HT1080 (cell line): ENCODE results near the gene FARP1. TPM values are rescaled to one million over a fixed set of nuclear protein-coding genes. Genes with fewer than 3 reads are reported as not detected.

Source experiments
- DNase-seq: peaks from one replicate; pipeline ENCODE4 v3.0.0-alpha.2; 2015; ENCODE audit warnings: low read depth
- total RNA-seq: library from RNA; depleted of rRNA; stranded (reverse); fragments of >200 nt; shearing (Covaris generic); gene quantifications from 2 replicates; pipeline ENCODE4 v1.2.3, GENCODE V29; 2014

Gene FARP1
- total RNA-seq, 1 experiment from 2014 or later = 17.7 TPM

DNA sequence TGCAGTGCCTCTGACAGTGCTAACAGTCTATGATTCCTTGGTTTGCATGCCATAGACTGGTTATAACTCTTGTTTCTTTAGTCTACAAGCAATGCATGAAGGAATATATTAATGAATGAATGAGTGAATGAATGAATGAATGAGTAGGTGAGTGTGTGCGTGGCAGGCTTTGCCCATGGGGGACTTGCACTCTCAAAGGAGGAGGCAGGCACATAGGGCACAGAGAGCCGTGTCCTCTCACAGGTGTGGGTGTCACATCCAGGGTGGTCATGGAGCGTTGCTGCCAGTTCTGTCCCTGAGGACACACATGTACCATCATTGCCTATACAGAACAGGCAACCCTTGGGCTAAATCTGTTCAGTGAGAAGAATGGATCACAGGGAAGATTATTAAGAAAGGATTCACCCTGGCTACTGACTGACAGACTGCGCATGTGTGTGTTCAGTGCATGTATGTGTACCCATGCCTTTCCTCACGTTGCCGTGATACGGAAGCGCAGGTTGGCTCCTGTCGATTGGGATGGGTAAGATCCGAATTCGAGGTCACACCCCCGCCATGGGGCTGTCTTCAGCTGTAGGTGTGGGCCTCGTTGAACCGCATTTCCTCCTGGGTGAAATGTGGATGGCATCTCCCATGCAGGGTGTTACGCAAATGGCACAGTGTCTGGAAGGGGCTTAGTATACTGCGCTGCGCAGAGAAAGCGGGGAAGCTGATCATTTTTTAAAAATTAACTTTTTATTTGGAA, 272.6 kb downstream of the FARP1 start:
- no peak for DNase-seq

DNA sequence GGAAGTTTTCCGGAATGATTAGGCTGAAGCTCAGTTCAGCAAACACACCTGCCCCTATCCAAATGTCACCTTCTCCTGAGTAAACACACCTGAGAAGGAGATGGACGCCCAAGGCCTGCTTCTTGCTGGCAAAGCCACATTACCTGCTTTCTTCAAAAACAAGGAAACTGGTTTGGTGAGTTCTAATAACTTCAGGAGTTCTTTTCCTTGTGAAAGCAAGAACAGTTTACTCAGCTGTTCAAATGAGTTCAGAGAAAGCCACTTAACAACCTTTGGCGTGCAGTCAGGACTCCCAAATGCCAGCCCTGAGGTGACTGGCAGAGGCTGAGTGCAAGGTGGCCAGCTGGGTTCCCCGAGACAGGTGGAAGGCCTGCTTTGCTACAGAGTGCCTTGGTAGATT, 273.5 kb downstream of the FARP1 start:
- DNase-seq = no peak

DNA sequence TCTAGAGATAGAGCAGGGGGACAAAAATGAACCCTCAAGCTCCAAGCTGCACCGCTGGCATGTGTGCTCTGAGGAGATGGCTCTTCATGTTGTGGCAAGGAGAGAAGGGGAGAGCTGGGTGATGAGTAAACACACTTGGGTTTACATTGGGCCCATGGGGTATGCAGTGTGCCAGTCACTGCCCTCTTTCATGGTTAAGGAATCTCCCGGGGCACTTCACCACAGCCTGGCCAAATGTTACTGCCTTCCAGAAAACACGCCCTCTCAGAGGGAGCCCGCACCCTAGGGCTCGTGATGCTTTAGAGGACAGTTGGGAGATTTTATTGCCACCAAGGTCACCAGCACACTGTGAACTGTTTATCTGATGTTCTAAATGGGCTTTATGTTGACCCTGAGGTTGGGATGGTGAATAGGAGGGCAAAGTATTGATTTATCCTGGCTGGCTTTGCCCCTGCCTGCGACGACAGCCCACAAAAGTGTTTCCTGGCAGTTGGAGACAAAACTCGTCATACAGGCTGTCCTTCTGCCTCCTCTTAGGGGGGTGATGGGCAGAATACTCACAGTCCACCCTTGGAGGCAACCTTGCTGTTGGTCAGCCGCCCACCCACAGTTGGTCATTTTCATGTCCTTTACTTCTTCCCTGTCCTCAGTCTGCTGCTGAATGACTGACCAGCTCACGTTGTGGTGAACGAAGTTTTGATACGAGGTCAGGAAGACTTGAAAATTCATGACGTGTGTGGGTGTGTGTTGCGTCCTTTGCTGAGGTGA, 277.1 kb downstream of the FARP1 start:
- no peak for DNase-seq

DNA sequence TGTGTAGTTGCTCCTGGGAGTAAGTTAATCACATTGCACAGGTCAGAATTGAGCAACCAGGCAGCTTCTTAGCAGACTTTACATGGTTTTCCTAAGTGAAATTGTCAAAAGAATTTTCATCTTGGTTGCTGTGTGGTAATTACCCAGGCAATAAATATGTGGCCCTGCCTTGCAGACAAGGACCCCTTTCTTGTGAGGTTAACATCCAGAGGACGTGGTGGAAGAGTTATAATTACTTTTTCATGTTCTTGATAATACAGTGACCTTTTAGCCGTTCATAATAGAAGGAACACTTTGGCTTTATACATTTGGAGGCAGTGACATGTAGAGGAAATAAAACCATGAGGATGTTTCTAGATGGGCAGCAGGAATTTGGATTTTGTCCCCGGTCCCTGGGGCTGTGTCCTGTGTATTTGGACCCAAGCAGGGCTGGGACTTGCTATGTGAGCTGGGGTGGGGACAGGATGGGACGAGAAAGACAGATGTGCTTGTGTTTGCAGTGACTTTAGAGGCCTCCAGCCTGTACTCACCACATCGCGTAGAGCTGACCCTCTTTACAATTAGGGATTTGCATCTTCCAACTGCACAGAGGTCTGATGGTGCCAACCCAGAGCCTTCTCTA, 277.8 kb downstream of the FARP1 start:
- no peak for DNase-seq

DNA sequence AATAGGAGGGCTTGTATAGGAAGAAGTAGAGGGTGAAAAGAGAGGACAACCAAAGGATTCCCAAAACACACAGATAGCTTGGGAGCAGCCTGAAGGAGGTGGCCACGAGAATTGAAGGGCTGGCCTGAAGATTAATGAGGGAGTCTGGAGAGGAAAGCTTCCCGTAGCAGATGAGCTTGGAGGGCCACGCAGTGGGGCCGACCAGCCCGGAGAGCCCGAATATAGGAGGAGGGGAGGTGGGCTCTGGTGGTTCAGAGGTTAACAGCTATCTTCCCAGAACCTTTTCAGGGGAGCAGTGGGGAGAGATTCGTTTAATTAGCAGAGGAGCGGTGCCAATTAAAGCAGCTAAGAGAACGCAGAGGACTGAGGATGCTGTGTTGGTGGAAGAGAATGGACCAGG, 279.2 kb downstream of the FARP1 start:
- DNase-seq = no peak

DNA sequence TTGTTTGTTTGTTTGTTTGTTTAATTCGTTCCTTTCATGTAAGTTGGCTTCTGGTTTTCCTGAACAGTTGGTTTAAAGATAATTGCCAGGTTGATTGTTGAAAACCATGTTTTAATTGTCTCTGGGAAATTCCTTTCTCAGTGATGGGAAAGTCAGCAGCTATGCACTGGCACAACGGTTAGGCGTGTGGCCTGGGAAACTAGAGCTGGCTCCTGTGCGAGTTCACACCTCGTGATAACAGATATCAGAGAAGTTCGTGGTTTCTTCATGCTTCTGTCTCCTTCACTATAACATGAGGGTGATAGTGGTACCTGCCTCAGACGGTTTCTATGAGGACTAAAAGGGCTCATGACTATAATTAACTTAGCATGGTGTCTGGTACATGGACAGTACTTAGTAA, 280.5 kb downstream of the FARP1 start:
- DNase-seq = no peak

DNA sequence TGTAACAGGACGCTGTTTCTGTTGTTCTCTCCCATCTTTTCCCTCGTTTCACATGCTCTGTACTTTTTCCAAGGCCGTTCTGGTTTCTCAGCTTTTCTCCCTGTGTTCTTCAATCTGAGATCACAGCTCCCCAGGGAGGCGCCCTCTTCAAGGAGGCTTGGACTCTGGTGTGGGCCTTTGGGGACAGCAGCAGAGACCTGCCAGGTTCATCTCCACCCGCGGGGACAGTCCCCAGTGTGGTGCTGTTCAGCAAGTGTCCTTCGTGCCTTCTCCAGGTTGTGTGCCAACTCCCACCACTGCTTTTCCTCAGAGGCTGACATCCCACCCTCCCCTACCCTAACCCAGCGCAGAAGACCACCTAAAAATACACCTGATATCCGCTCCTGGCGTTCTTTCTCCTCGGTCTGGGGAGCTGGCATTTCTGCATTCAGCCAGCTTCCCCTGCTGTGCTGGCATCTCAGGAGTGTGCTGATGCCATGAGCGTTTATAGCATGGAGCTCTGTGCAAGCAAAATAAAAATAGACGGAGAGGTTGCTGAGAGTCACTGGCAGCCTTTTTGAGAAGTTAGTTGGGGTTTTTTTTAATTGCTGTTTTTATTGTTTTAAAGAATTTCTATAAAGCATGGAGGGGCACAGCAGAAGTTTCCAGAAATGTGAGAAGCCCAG, 284.6 kb downstream of the FARP1 start:
- no peak for DNase-seq

DNA sequence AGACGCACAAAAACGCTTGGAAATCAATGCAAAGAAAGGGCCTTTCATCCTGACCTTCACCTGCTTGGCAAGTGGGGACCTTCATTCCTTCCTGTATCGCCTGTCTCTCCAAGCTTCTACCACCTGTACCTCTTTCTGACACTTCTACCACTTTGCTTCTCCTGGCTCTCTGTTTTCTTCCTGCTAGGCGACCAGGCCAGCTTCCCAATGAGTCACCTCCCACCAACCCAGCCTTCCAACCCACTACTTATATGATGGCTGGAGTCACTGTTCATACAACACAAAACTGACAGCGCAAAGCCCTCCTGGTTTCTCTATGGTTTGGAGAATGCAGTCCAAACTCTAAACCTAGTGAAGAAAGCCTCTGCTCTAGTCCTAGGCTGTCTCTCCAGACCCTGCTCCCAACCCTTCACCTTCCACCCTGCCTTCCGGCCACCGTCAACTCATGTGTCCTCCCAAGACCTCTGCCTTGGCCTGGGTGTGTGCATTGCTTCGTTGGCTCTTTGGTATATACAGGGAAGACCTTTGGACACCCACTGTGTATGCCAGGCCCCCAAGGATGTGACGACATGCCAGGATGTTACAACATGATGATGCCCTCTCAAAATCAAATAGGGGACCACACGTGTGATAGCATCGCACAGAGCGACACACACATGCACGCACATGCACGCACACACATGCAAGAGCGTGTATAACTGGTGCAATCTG, 285.5 kb downstream of the FARP1 start:
- DNase-seq = peak; percentile 32

DNA sequence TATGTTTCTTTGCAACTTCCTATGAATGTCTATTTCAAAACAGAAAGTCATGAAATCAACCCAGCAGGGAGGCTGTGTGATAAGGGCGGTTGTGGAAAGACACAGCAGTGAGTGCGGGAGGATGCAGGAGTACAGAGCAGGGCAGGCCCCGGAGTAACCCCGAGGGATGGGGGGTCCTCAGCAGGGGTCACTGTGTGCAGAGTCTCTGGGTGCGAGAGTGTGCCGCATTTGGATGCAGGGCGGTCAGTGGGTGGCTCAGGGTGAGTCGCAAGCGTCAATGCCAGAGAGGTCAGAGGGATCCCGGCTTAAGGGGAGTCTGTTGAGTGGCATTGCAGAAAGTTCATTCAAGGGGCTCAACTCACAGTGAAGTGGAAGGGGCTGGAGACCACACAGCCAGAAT, 286.2 kb downstream of the FARP1 start:
- no peak for DNase-seq

DNA sequence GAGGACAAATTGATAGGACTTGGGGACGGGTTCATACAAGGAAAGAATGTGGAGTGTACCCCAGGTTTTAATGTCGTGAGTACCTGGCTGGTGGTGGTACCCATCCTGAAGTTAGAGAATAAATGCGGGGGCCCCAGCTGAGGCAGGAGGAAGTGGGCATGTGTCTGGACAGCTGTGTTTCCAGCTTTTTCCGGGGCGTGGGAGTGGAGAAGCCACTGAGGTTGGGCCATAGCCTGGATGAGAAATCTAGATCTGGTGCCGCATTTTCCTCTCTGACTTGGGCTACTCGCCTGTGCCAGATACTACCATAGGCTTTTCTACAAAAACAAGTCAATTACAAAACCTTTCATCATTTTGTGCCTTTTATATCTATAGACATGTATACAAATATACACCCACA, 286.6 kb downstream of the FARP1 start:
- no peak for DNase-seq

DNA sequence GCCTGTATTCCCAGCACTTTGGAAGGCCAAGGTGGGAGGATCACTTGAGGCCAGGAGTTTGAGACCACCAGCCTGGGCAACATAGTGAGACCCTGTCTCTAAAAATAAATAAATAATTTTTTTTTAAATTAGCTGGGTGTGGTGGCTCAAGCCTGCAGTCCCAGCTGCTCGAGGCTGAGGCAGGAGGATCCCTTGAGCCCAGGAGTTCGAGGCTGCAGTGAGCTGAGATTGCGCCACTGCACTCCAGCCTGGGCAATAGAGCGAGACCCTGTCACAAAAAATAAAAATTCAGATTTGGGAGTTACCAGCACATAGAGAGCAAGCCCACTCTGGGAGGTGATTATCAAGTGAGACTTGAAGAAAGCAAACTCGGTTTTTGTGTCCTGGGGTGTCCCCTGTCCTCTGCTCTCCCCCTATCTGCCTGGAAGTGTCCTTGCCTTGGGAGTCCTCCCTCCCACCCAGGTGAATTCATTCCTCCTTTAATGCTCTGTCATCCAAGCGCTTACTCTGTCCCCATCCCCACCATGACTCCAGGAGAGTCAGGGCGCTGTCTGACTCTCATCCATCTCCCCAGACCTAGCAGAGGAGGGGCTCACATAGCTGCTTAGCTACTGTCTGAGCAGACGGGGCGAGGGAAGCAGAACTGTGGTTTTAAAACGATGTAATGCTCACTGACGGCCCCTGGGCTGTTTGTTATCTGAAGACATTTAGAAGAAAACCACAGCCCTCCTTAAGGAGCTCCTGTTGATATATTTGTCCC, 287.3 kb downstream of the FARP1 start:
- DNase-seq = no peak

DNA sequence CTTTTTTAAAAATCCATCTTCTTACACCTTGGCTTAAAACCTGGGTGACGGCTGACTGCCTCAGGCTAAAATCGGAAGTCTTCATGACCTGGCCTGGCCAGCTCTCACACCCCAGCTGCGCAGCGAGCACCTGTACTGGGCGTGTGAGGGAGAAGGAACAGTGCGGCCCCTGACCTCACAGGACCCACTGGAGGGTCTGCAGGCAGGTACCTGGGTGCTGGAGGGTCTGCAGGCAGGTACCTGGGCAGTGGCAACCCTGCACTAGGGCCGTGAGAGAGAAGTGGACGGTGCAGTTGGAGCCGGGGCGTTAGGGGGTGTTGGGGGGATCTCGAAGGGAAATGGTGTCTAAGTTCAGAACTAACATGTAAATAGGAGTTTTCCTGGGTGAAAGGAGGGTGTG, 289.7 kb downstream of the FARP1 start:
- no peak for DNase-seq

DNA sequence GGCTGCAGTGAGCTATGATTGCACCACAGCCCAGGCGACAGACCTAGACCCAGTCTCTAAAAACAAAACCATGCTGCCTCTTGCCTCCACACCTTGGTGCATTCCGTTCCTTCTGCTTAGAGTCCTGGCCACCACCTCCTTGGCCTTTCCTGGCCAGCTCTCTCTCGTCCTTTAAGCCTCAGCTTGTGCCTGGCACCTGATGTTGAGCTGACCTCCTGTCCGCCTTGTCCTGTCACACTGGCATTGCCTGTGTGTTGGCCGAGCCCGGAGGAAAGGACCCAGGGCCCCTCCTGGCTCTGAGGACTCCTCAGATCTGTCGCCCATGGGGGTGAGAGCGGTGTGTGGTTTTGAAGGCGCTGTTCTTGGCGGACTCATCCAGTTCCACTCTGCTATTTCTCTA, 290.8 kb downstream of the FARP1 start:
- DNase-seq = no peak

DNA sequence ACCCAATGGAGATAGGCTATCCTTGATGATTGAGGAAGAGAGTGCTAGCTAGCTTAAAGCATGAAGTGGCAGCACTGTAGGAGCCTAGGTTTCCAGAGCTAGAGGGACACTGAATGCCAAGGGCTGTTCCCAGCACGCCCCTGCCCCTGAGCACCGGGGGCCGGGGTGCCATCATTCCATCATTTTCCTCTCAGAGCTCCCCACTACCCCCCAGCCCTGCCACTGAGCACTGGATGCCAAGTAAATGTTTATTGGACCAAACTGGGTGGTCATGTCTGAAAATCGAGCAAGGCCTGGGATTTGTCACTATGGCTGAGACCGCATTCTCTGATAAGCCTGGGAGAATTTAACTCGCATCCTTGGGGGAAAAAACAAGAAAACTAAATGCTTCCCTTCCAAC, 291.2 kb downstream of the FARP1 start:
- DNase-seq = no peak

DNA sequence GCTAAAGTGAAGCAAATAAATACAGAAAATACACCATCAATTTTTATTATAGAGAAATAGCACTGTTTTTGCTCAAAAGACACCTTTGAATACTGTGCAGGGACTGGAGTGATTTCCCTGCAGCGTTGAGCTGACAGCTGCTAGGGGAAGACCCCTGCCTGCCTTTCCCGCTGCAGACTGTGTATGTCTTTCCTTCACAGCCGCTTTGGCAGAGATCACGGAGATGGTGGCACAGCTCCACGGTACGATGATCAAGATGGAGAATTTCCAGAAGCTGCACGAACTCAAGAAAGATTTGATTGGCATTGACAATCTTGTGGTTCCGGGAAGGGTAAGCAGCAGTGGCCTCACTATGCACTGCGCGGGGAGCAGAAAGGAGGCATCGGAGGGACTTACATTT, 292.5 kb downstream of the FARP1 start:
- no peak for DNase-seq

DNA sequence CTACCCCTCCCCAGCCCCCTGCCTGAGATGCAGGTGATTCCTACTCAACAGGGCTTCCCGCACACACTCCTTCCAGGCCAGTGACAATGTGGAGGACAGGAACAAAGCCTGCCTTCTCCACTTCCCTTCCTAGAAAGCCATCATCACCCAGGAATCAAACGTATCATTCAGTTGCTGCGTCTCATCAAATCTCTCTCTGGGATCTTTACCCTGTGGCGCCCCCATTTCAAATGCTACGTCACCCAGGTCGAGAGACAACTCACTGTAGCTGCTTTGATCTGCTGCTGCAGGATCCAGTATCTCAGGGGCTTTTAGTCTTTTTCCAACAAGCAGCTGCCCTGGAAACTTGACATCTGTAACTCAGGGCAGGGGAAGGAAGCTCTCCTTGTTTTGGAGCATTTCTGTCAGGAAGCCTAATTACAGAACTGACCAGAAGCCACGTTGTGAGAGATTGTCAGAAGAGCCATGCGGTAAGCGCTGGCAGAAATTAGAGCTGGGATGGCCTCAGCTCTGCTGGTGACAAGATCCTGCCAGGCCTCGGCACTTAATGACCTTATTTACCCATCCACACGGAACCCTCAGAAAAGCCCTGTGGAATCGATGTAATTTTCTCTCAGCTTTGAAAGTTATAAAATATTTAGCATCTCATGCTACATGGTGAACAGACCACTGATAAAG, 293.5 kb downstream of the FARP1 start:
- no peak for DNase-seq

DNA sequence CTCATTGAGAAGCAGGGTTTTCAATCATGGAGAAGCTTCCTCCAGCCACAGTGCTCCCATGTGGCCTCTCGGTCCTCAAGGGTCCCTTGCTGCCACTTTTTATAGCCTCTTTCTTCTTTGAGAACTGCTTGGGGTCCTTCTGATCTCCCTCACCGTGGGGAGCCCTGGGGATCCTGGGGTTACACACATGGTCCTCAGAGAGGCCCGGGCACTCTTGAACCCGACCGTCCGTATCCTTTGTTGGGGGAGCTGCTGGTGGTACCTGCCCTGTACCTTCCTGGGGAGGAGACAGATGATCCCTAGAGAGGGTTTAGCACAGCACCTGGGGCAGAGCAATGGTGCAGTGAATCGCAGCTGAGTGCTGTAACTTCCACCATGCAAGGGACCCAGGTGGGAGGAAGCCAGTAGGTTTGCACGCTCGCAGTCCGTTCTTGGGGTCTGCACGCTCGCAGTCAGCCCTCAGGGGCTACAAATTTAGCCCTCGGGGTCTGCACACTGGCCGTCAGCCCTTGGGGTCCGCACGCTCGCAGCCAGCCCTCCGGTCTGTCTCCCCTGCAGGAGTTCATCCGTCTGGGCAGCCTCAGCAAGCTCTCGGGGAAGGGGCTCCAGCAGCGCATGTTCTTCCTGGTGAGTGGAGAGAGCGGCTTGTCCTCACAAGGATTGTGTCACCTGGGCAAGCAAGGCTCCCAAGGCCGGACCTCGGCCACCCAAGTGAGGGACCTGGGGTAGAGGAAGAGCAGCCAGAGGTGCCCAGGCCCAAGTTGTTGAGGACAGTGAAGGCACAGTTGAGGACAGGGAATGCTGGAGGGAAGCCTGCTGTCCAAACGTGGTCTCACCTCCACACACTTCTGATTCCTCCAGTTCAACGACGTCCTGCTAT, 295.6 kb downstream of the FARP1 start:
- DNase-seq = no peak

DNA sequence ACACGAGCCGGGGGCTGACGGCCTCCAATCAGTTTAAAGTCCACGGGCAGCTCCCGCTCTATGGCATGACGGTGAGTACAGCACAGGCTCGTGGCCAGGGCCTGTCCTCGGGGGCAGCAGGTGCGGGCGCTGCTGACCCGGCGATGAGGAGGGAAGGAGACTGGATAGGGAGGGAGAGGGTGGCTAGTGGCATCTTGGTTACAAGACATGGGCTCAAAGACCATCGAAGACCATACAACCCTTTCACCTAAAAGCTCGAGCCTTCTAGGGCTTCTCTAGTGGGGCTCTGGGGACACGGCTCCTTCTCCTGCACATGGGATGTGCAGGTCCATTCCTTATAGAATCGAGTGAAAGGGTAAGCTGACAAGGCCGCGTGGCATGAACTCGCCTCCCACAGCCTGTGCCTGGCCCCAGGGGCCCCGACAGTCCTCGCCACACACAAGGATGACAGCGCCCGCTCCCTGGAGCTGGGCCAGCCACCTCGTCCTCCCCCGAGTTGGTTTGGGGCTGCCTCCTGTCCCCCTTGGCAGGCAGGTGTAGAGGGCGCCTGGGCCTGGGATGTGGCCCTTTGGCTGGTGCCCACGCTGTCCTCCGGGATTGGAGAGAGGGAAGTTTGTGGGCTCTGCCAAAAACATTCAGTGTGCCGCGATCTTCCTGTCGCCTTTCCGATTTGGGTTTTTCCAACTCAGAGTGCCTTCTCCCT, 296.4 kb downstream of the FARP1 start:
- DNase-seq = no peak
